ENCODE data around the gene RPL3. TPM values are rescaled to one million over a fixed set of nuclear protein-coding genes. Genes with fewer than 3 reads are reported as not detected.

RPL3 gene
- total and polyA plus RNA-seq, 2 donors (not counting 1 experiment from before 2014, with no cell fraction given): 2,665 to 5,418 TPM

DNA sequence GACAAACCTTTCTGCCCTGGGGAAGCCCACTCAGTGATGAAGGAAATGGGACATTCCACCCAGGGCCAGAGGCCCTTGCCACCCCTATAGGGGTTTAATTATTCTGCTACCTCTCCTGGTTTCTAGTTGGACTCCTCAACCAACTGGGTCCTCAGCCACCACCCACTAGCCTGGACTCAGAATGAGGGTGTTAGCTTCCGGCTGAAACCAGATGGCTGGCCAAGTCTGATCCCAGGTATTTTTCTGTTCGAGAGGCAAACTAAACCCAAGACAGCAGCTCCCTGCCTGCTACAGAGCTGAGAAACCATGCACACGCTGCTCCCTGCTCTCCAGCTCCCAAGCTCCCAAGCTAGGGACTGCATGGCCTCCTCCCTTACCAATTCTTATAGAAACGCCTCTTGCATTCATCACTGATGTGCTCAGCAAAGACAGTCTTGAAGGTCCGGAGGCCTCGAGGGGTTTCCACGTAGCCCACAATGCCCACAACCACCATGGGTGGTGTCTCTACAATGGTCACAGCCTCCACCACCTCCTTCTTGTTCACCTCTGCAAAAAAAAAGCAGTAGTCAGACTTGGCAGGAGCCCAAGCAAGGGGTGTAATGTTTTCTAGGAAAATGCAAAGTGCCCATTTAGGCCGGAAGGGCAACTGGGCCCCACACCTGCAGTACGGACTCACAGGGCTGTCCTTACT, 2.2 kb downstream of the RPL3 start:
- intact Hi-C loops (cut with micrococcal nuclease): loop anchor here (5.0 kb wide), 2 partner anchors 560 to 610 kb away; partner anchors contain the start of genes GTPBP1 and SUN2
- H3K4me1 ChIP-seq (ENCODE audit: control insufficient read depth in 2 of 2, insufficient read depth in 2 of 2, low read length in 2 of 2): peaks cover 27 to 38% of the 10 kb centered on the region in 2 donors
- no peak for TF ChIP-seq EZH2 (IDR thresholded peaks at IDR 0.05; ENCODE audit: borderline replicate concordance, insufficient read depth, low read depth, low read length, poor library complexity, severe bottlenecking)
- TF ChIP-seq, protein P1, sequence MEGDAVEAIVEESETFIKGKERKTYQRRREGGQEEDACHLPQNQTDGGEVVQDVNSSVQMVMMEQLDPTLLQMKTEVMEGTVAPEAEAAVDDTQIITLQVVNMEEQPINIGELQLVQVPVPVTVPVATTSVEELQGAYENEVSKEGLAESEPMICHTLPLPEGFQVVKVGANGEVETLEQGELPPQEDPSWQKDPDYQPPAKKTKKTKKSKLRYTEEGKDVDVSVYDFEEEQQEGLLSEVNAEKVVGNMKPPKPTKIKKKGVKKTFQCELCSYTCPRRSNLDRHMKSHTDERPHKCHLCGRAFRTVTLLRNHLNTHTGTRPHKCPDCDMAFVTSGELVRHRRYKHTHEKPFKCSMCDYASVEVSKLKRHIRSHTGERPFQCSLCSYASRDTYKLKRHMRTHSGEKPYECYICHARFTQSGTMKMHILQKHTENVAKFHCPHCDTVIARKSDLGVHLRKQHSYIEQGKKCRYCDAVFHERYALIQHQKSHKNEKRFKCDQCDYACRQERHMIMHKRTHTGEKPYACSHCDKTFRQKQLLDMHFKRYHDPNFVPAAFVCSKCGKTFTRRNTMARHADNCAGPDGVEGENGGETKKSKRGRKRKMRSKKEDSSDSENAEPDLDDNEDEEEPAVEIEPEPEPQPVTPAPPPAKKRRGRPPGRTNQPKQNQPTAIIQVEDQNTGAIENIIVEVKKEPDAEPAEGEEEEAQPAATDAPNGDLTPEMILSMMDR (IDR thresholded peaks at IDR 0.05): no peak

More for the DNA sequence above, 2.2 kb downstream of the RPL3 start:
- Histone ChIP-seq H3K36me3 (replicated peaks in 1 of 2; ENCODE audit: control extremely low read depth in 1 of 2, control insufficient read depth in 1 of 2, extremely low read depth in 1 of 2, insufficient read depth in 2 of 2, low read length in 1 of 2) (peaks cover 2 to 64% of the 10 kb centered on the region in 2 experiments), H3K79me2 (ENCODE audit: control insufficient read depth, insufficient read depth, low read length) (peaks cover 30% of the 10 kb centered on the region), H3K4me2 (replicated peaks; ENCODE audit: low read depth, low read length, poor library complexity, severe bottlenecking) (peak overlapping the region; percentile 98), H4K20me1 (ENCODE audit: control insufficient read depth, insufficient read depth, low read length, poor library complexity, severe bottlenecking) (peaks cover 65% of the 10 kb centered on the region), H2AFZ (ENCODE audit: insufficient read depth, low read depth, low read length, poor library complexity, severe bottlenecking) (no peak overlapping the region), H3K9me3 (ENCODE audit: control extremely low read depth in 1 of 3, control insufficient read depth in 2 of 3, insufficient read depth in 1 of 3, low read length in 2 of 3) (no peaks in the 10 kb centered on the region), H3K27ac (ENCODE audit: low read length in 2 of 2) (no peak overlapping the region), H3K4me3 (ENCODE audit: control extremely low read depth in 1 of 5, extremely low read depth in 1 of 5, insufficient read depth in 1 of 5, low read depth in 2 of 5, low read length in 4 of 5) (peak overlapping the region in 2 of 5 experiments; percentile 1 to 11), H3K9ac (ENCODE audit: low read length) (no peak overlapping the region), H3K27me3 (replicated peaks in 1 of 4; ENCODE audit: control extremely low read depth in 1 of 4, control insufficient read depth in 3 of 4, insufficient read depth in 4 of 4, low read length in 3 of 4) (no peaks in the 10 kb centered on the region)
- Mint-ChIP-seq H3K27ac (peak overlapping the region; percentile 98), H3K27me3 (no peaks in the 10 kb centered on the region), H3K4me1 (peaks cover 38% of the 10 kb centered on the region), H3K9me3 (ENCODE audit: insufficient read depth) (no peaks in the 10 kb centered on the region), H3K4me3 (peak overlapping the region; percentile 99)
- DNase-seq: peak; percentile 39
- ChIA-PET POLR2A (interaction anchor here (0.6 to 4.3 kb wide), 8 partner anchors 24 to 214 kb away, joined by 3 to 17 read pairs (median 6); partner anchors contain the start of genes ATF4 and CBX7), CTCF (interaction anchor here (0.8 to 7.9 kb wide), 29 partner anchors 11 to 609 kb away, joined by 3 to 171 read pairs (median 5); partner anchors contain the start of genes APOBEC3B, CBX6, MIEF1 and RPS19BP1)
- no peak for ATAC-seq (ENCODE audit: low read depth)
- WGBS (ENCODE audit: insufficient coverage): 69% methylated on average over 7 of the region's 9 CpGs

Data from B cell (primary cell).